ENCODE data around the gene RNU4-1.
"Not testable (repeated sequence)": the region's sequence is repeated elsewhere in the genome, so short reads cannot be mapped to it uniquely, and the experiment has no call there.

The RNU4-1 gene

GRCh38 chr12:120257041-120257821 is 35.8 kb downstream of the RNU4-1 start:
- peak overlapping the region; percentile 7 for H3K4me3 ChIP-seq (ENCODE audit: low read depth, low read length)
- DNase-seq (ENCODE audit: low read depth) = peak; percentile 93

GRCh38 chr12:120254809-120255208 is 38.2 kb downstream of the RNU4-1 start:
- peak; percentile 16 for TF ChIP-seq CTCF (conservative IDR thresholded peaks at IDR 0.05; ENCODE audit: low read depth, low read length)
- no peak for DNase-seq (ENCODE audit: low read depth)
- no peak overlapping the region for H3K4me3 ChIP-seq (ENCODE audit: low read depth, low read length)

More at GRCh38 chr12:120257041-120257821, 35.8 kb downstream of the RNU4-1 start:
- no peak for TF ChIP-seq CTCF (conservative IDR thresholded peaks at IDR 0.05; ENCODE audit: low read depth, low read length)

GRCh38 chr12:120253313-120253712 is 39.7 kb downstream of the RNU4-1 start:
- DNase-seq (ENCODE audit: low read depth); H3K4me3 ChIP-seq (ENCODE audit: low read depth, low read length): not testable (repeated sequence)

- TF ChIP-seq CTCF (conservative IDR thresholded peaks at IDR 0.05; ENCODE audit: low read depth, low read length) = no peak
- no peak overlapping the region for H3K4me3 ChIP-seq (ENCODE audit: low read depth, low read length)
- no peak for DNase-seq (ENCODE audit: low read depth)
Observed at GRCh38 chr12:120252071-120252906, 40.7 kb downstream of the RNU4-1 start.

GRCh38 chr12:120251364-120252070 is 41.5 kb downstream of the RNU4-1 start:
- not testable (repeated sequence) for H3K4me3 ChIP-seq (ENCODE audit: low read depth, low read length); DNase-seq (ENCODE audit: low read depth)

- DNase-seq (ENCODE audit: low read depth) = no peak
- TF ChIP-seq CTCF (conservative IDR thresholded peaks at IDR 0.05; ENCODE audit: low read depth, low read length) = no peak
- no peak overlapping the region for H3K4me3 ChIP-seq (ENCODE audit: low read depth, low read length)
Observed at GRCh38 chr12:120249875-120250795, 42.9 kb downstream of the RNU4-1 start.

- no peak for DNase-seq (ENCODE audit: low read depth)
- H3K4me3 ChIP-seq (ENCODE audit: low read depth, low read length) = no peak overlapping the region
- no peak for TF ChIP-seq CTCF (conservative IDR thresholded peaks at IDR 0.05; ENCODE audit: low read depth, low read length)
Observed at GRCh38 chr12:120249266-120249874, 43.7 kb downstream of the RNU4-1 start.

Measured in choroid plexus epithelial cell (primary cell).